Right atrium auricular region (tissue), 2 donors: ENCODE results near the gene AHR. TPM values are rescaled to one million over a fixed set of nuclear protein-coding genes. Genes with fewer than 3 reads are reported as not detected.
"Not testable (repeated sequence)": the region's sequence is repeated elsewhere in the genome, so short reads cannot be mapped to it uniquely, and the experiment has no call there.

ENCODE experiments used
- DNase-seq: peaks from one replicate; pipeline ENCODE4 v3.0.0-alpha.2; 2019; ENCODE audit warnings: low spot score
- H3K27ac ChIP-seq, 2 donors: fragments of 200-600 bp; sonication (generic); 1 replicate in 1 of 2; 2 replicates in 1 of 2; pipeline ENCODE4 v1.5.1; 2016 to 2019
- H3K27me3 ChIP-seq, 2 donors: fragments of 200-600 bp; sonication (generic); one replicate each; pipeline versions ENCODE4 v1.5.1 to v1.6.0; 2017 to 2019
- H3K36me3 ChIP-seq: fragments of 200-600 bp; sonication (generic); one replicate; pipeline ENCODE4 v1.5.1; 2016
- H3K4me1 ChIP-seq, 2 donors: fragments of 200-600 bp; sonication (generic); one replicate each; pipeline versions ENCODE4 v1.5.1 to v1.6.0; 2017 to 2019
- H3K4me3 ChIP-seq, 2 donors: fragments of 200-600 bp; sonication (generic); 1 replicate in 1 of 2; 2 replicates in 1 of 2; pipeline ENCODE4 v1.5.1; 2017 to 2019; ENCODE audit warnings: mild to moderate bottlenecking in 1 of 2, moderate library complexity in 1 of 2
- H3K9me3 ChIP-seq, 2 donors: fragments of 200-600 bp; sonication (generic); one replicate each; pipeline ENCODE4 v1.5.1; 2019
- total RNA-seq, 2 donors: library from RNA; depleted of rRNA; stranded (reverse); fragments of >200 nt; gene quantifications; one replicate each; pipeline ENCODE4 v1.1.0, GENCODE V29; 2016
- TF ChIP-seq, protein P1 (sequence below), 2 donors: fragments of 200-600 bp; sonication (generic); IDR thresholded peaks; one replicate each; pipeline ENCODE4 v1.5.1; 2019; ENCODE audit warnings: antibody characterized with exemption in 2 of 2

AHR gene
- total RNA-seq, 2 donors from 2014 or later, result 38.7 to 45.4 TPM

DNA sequence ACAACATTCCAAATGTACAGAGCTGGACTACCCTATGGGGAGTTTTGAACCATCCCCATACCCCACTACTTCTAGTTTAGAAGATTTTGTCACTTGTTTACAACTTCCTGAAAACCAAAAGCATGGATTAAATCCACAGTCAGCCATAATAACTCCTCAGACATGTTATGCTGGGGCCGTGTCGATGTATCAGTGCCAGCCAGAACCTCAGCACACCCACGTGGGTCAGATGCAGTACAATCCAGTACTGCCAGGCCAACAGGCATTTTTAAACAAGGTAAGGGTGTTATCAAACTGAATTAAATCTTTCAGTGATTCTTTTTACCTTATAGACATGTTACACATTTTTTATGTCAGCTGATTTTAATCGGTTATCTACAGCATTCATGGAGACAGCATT is 41.5 kb downstream of the AHR start:
- H3K27ac ChIP-seq, result no peak overlapping the region
- no peak overlapping the region for H3K4me3 ChIP-seq
- peaks cover 0 to 13% of the 10 kb centered on the region in 2 donors for H3K4me1 ChIP-seq
- H3K36me3 ChIP-seq, result peaks cover 21% of the 10 kb centered on the region
- DNase-seq, result no peak
- no peaks in the 10 kb centered on the region for H3K9me3 ChIP-seq
- TF ChIP-seq, protein P1, sequence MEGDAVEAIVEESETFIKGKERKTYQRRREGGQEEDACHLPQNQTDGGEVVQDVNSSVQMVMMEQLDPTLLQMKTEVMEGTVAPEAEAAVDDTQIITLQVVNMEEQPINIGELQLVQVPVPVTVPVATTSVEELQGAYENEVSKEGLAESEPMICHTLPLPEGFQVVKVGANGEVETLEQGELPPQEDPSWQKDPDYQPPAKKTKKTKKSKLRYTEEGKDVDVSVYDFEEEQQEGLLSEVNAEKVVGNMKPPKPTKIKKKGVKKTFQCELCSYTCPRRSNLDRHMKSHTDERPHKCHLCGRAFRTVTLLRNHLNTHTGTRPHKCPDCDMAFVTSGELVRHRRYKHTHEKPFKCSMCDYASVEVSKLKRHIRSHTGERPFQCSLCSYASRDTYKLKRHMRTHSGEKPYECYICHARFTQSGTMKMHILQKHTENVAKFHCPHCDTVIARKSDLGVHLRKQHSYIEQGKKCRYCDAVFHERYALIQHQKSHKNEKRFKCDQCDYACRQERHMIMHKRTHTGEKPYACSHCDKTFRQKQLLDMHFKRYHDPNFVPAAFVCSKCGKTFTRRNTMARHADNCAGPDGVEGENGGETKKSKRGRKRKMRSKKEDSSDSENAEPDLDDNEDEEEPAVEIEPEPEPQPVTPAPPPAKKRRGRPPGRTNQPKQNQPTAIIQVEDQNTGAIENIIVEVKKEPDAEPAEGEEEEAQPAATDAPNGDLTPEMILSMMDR (IDR thresholded peaks at IDR 0.05), result no peak
- no peaks in the 10 kb centered on the region for H3K27me3 ChIP-seq

DNA sequence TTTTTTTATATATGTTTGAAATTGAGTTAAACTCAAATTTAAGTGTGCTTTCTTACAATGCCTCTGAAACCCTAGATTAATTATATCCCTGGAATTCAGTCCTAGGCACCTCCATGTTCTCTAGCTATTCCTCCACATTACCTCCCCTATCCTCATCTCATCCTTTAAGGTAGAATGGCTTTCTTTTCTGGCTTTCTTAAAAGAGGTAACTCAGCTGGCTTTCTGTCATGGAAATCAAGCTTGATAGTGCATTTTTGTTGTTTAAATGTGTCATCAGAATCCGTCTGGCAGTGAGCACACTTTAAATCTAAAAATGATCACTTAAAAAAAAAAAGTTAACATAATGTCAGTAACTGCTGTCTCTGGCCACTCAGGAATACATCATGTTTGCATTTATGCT is 42.2 kb downstream of the AHR start:
- Histone ChIP-seq H3K36me3 (peaks cover 20% of the 10 kb centered on the region), H3K27me3 (no peaks in the 10 kb centered on the region), H3K9me3 (no peaks in the 10 kb centered on the region), H3K4me3 (no peak overlapping the region), H3K4me1 (peaks cover 0 to 13% of the 10 kb centered on the region in 2 donors), H3K27ac (no peak overlapping the region)
- DNase-seq, result no peak
- TF ChIP-seq, protein P1 (IDR thresholded peaks at IDR 0.05), result no peak

DNA sequence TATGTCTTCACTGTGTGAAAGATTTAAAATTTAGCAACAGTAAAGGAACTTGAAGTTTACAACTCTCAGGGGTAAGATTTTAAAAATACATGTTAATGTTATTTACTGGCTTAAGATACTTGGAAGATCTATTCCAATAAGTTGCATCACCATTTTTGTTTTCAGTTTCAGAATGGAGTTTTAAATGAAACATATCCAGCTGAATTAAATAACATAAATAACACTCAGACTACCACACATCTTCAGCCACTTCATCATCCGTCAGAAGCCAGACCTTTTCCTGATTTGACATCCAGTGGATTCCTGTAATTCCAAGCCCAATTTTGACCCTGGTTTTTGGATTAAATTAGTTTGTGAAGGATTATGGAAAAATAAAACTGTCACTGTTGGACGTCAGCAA is 44.3 kb downstream of the AHR start:
- DNase-seq, result no peak
- no peak overlapping the region for H3K4me3 ChIP-seq
- no peak overlapping the region for H3K27ac ChIP-seq
- peaks cover 0 to 8% of the 10 kb centered on the region in 2 donors for H3K4me1 ChIP-seq
- H3K36me3 ChIP-seq, result peaks cover 20% of the 10 kb centered on the region
- H3K27me3 ChIP-seq, result no peaks in the 10 kb centered on the region
- TF ChIP-seq, protein P1 (IDR thresholded peaks at IDR 0.05), result no peak
- no peaks in the 10 kb centered on the region for H3K9me3 ChIP-seq

DNA sequence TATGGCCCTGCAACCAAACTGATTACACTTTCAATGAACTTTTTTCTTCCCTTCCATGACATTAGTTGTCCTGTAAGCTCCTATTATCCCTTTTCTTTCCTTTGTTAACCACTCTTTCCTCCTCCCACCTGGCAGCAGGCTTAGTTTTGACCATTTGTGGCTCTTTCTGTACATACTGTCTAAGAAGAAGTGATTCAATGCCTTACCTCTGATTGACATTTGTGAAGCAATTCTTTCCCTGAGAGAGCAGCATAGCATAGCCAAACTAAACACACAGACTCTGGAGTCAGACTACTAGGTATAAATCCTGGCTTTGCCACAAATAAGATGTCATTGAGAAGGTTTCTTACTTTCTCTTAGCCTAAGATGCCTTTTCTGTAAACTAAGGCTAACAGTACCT is 48.9 kb downstream of the AHR start:
- TF ChIP-seq, protein P1 (IDR thresholded peaks at IDR 0.05), result no peak
- no peak for DNase-seq

DNA sequence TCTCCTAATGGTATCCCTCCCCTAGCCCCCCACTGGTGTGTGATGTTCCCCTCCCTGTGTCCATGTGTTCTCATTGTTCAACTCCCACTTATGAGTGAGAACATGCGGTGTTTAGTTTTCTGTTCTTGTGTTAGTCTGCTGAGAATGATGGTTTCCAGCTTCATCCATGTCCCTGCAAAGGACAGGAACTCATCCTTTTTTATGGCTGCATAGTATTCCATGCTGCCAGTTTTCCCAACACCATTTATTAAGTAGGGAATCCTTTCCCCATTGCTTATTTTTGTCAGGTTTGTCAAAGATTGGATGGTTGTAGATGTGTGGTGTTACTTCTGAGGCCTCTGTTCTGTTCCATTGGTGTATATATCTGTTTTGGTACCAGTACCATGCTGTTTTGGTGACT is 50.5 kb downstream of the AHR start:
- H3K27me3 ChIP-seq, H3K4me3 ChIP-seq, H3K36me3 ChIP-seq, DNase-seq, H3K4me1 ChIP-seq, H3K27ac ChIP-seq: not testable (repeated sequence)
- H3K9me3 ChIP-seq, result peaks cover 0 to 13% of the 10 kb centered on the region in 2 donors

More for the DNA sequence above, 48.9 kb downstream of the AHR start:
- Histone ChIP-seq H3K4me3 (no peak overlapping the region), H3K9me3 (peaks cover 0 to 13% of the 10 kb centered on the region in 2 donors), H3K27ac (no peak overlapping the region), H3K36me3 (peaks cover 8% of the 10 kb centered on the region), H3K27me3 (no peaks in the 10 kb centered on the region), H3K4me1 (no peaks in the 10 kb centered on the region)

DNA sequence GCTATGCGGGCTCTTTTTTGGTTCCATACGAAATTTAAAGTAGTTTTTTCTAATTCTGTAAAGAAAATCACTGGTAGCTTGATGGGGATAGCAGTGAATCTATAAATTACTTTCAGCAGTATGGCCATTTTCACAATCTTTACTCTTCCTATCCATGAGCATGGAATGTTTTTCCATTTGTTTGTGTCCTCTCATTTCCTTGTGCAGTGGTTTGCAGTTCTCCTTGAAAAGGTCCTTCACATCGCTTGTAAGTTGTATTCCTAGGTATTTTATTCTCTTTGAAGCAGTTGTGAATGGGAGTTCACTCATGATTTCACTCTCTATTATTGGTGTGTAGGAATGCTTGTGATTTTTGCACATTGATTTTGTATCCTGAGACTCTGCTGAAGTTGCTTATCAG is 51.9 kb downstream of the AHR start:
- H3K9me3 ChIP-seq, result peaks cover 0 to 13% of the 10 kb centered on the region in 2 donors
- H3K4me3 ChIP-seq, H3K4me1 ChIP-seq, H3K27ac ChIP-seq, H3K27me3 ChIP-seq, DNase-seq, H3K36me3 ChIP-seq: not testable (repeated sequence)

DNA sequence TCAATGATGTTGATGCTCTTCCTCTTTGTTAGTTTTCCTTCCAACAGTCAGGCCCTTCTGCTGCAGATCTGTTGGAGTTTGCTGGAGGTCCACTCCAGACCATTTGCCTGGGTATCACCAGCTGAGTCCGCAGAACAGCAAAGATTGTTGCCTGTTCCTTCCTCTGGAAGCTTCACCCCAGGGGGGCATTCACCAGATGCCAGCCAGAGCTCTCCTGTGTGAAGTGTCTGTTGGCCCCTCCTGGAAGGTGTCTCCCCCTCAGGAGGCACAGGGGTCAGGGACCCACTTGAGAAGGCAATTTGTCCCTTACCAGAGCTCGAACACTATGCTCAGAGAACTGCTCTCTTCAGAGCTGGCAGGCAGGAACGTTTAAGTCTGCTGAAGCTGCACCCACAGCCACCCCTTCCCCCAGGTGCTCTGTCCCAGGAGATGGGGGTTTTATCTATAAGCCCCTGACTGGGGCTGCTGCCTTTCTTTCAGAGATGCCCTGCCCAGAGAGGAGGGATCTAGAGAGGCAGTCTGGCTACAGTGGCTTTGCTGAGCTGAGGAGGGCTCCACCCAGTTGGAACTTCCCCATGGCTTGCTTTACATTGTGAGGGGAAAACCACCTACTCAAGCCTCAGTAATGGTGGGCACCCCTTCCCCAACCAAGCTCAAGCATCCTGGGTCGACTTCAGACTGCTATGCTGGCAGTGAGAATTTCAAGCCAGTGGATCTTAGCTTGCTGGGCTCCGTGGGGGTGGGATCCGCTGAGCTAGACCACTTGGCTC is 55.4 kb downstream of the AHR start:
- H3K4me3 ChIP-seq, H3K4me1 ChIP-seq, H3K27me3 ChIP-seq, H3K27ac ChIP-seq, H3K36me3 ChIP-seq, DNase-seq: not testable (repeated sequence)
- H3K9me3 ChIP-seq, result peaks cover 0 to 21% of the 10 kb centered on the region in 2 donors
